GM18951 (cell line): Measurements from ENCODE around the gene MYO15A.
A peak's percentile ranks its signal among the peaks of the same experiment; 100 is the strongest.

Experiments used
- POLR2A ChIP-seq: IDR thresholded peaks from 4 replicates; pipeline ENCODE4 v1.6.1; 2011; ENCODE audit warnings: mild to moderate bottlenecking; ENCODE audit not compliant: insufficient read length, insufficient read depth; ENCODE audit errors: extremely low read depth
- in situ Hi-C: fragments of 300-500 bp; cut with MboI; formaldehyde crosslinking; loops from one replicate; pipeline ENCODE4 v1.12.0; 2022; ENCODE audit warnings: low sequenced_read_pairs, mixed read lengths, inconsistent platforms; ENCODE audit not compliant: unreplicated experiment

MYO15A gene

GRCh38 chr17:18161207-18162145 lies 52.9 kb downstream of the MYO15A start:
- no peak for TF ChIP-seq POLR2A
- in situ Hi-C loops: no loop called here

DNA sequence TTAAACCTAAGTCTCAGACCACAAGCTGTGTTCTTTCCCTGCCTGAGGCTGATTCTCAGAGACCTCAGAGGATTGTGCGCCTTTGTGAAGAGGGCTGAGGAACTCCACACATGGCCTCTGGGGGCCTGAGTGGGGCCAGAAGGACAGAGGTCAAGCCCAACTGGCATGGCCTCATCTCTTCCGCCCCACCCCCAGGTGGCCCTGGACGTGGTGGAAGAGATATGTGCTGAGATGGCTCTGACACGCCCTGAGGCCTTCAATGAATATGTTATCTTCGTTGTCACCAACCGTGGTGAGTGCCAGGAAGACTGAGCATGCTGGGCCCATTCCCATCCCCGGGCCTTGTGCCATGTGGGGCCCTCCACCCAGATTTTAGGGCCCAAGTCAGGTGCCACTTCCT lies 55.0 kb downstream of the MYO15A start:
- in situ Hi-C loops: no loop called here
- TF ChIP-seq POLR2A: no peak

DNA sequence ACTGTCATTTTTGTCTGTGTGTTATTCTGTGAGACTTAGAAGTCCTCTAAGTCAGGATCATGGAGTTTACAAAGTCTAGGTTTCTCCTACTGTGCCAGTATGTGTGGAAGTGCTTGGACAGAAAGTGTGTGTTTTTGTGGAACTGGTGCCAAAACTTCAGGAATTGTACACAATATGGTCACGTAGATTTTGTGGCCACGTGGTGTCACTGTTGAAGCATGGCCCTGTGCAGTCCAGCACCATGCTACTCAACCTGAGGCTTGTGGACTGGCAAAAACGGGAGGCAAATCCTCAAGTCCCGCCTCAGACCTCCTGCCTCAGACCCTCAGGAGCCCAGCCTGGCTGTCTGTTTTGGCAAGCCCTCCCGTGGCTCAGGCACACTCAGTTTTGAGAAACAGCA lies 58.3 kb downstream of the MYO15A start:
- TF ChIP-seq POLR2A: no peak
- in situ Hi-C loops: no loop called here

DNA sequence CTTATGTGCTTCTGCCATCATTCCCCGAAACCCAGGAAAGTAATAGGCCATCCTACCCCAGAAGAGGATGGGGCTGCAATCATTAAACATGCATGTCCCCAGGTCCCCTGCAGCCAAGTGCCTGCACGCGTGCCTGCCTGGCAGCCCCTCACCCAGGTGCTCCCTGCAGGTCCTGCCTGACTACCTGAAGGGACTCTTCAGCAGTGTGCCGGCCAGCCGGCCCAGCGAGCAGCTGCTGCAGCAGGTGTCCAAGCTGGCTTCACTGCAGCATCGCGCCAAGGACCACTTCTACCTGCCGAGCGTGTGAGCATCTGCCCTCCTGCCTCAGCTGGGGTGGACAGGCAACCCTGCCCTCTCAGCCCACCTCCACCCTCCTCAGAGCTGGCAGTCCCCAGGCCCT lies 58.9 kb downstream of the MYO15A start:
- no peak for TF ChIP-seq POLR2A
- in situ Hi-C loops: no loop called here

DNA sequence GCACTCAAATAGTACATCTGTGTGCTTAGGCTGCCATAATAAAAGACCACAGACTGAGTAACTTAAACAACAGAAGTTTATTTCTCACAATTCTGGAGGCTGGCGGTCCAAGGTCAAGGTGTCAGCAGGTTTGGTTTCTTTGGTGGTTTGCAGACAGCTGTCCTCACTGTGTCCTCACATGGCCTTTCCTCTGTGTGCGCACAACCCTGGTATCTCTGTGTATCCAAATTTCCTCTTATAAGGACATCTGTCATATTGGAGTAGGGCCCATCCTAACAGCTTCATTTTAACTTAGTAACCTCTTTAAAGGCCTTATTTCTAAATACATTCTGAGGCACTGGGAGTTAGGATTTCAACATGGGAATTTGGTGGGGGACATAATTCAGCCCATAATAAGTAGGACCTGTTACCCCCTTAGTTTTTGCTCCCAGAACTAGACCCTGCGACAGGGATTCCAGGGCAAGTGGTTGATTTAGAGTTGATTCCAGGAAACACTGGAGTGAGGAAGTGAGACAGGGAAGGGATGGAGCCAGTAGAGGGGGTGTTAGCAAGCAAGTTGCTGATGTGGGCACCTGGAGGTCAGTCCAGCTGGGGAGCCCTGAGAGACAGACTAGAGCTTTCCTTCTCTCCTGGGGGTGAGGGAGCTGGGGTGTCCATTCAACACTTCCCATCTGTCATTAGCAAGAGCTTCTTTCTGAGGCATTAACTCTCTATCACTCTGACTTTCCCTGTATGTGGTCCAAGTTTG lies 64.1 kb downstream of the MYO15A start:
- TF ChIP-seq POLR2A: no peak
- in situ Hi-C loops: no loop called here

- in situ Hi-C loops: no loop called here
- no peak for TF ChIP-seq POLR2A
Measured at GRCh38 chr17:18173740-18174139, 65.2 kb downstream of the MYO15A start.

GRCh38 chr17:18176176-18176575 lies 67.6 kb downstream of the MYO15A start:
- in situ Hi-C loops: no loop called here
- no peak for TF ChIP-seq POLR2A

- TF ChIP-seq POLR2A: no peak
- in situ Hi-C loops: no loop called here
Measured at GRCh38 chr17:18177133-18177532, 68.6 kb downstream of the MYO15A start.

DNA sequence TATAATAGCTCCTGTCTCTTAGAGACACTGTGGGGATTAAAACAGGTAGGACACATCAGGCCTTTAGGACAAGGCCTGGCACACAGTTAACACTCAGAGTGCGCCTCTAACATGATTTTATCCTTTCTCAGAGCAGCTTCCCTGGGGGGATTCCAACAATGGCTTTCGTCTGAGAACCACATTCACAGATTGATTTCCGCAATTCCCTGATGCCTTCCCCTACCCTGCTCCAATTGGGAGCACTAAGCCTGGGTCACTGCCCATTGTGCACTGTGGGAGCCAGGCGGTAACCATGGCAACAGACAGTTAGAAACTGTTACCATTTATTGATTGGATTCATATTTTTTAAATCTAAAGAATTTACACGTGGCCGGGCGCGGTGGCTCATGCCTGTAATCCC lies 69.2 kb downstream of the MYO15A start:
- in situ Hi-C loops: no loop called here
- no peak for TF ChIP-seq POLR2A

DNA sequence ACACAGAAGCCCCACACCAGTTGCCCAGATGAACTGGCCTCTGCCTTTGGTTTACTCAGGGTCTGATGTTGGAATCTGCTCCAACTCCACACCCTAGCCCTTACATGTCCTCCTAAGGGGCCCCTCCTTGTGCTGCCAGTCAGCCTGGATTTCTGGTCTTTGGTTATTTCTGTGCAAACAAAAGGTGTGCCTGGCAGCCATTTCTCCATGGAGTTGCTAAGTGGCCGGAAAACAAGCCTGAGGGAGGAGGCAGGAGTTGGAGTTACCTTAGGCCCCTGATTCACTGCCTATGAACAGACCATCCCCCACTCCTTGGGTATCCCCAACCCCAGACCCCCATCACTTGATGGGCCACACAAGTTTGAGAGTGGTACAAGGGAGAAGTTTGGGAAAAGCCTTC lies 70.6 kb downstream of the MYO15A start:
- in situ Hi-C loops: no loop called here
- no peak for TF ChIP-seq POLR2A

GRCh38 chr17:18179804-18180203 lies 71.2 kb downstream of the MYO15A start:
- in situ Hi-C loops: no loop called here
- no peak for TF ChIP-seq POLR2A

DNA sequence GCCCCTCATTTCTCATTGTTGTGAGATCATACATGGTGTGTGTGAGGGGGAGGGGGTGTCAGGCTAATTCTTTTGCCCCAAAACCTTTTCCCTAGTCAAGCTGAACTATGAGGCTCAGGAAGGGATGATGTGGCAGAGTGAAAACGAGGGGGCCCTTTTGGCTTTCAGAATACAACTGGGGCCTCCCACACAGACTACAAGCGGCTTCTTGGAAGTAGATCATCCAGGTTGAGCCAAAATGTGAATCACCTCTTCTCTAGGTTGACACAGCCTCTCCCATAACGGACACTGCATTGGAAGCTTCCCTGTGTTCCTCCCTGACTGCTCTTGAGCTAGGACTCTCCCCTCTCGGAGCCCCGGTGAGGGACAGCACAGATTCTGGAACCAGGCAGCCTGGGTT lies 72.8 kb downstream of the MYO15A start:
- in situ Hi-C loops: no loop called here
- no peak for TF ChIP-seq POLR2A

DNA sequence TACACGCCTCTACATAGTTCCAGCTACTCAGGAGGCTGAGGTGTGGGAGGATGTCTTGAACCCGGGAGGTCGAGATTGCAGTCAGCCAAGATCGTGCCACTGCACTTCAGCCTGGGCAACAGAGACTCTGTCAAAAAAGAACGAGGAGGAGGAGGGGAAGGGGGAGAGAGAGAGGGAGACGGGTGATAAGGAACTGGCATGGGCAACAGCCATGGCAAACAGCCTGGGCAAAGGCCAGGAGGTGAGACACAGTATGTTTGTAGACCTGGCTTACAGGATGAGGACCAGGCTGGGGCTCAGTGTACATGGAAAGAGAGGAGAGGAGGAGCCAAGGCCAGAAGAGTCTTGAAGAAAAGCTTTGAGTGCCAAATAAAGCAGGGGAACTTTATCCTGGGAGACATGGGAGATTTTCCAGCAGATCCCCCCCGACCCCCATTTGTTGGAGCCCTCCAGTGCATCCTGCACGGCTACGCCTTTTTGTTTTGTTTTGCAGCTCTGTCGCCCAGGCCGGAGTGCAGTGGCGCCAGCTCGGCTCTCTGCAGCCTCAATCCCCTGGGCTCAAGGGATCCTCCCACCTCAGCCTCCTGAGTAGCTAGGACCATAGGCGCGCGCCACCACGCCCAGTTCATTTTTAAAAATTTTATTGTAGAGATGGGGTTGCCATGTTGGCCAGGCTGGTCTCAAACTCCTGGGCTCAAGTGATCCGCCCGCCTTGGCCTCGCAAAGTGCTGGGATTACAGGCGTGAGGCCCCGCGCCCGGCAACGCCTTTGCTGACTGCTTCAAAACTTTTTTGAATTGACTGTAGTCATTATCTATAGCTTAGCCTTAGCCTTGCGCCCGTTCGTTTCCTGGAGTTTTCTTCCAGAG lies 73.8 kb downstream of the MYO15A start:
- no peak for TF ChIP-seq POLR2A
- in situ Hi-C loops: no loop called here

DNA sequence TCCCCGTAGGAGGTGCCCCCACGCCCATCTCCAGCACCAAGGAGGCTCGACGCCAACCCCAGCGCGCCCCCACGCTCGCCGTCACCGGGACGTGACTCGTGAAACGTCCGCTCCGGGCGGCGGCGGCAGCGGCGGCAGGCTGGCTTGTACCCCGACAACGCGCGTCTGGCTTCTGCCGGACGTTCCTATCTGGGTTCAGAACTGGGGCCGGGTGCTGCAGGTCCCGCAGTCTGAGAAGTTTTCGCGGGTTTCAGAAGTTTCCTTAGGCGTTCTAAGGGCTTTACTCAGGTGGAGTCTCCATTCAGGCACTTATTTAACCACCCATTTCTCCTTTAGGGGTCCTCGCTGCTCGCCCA lies 74.4 kb downstream of the MYO15A start:
- in situ Hi-C loops: no loop called here

More for the DNA sequence above, 74.4 kb downstream of the MYO15A start:
- TF ChIP-seq POLR2A: peak; percentile 77
